Neural progenitor cell (in vitro differentiated cells): ENCODE measurements around the gene PCSK6. TPM values are rescaled to one million over a fixed set of nuclear protein-coding genes. Genes with fewer than 3 reads are reported as not detected.
"Not testable (repeated sequence)": the region's sequence is repeated elsewhere in the genome, so short reads cannot be mapped to it uniquely, and the experiment has no call there.

Experiments used
- DNase-seq: peaks from one replicate; pipeline ENCODE4 v3.0.0-alpha.2; 2016; ENCODE audit warnings: low spot score
- H2AFZ ChIP-seq: fragments of 200-600 bp; sonication (generic); replicated peaks from 2 replicates; pipeline ENCODE4 v1.6.1; 2016; ENCODE audit warnings: antibody characterized with exemption
- H3F3A ChIP-seq: fragments of 200-600 bp; sonication (generic); 2 replicates; pipeline ENCODE4 v1.6.1; 2016; ENCODE audit warnings: antibody characterized with exemption, low read depth
- H3K27ac ChIP-seq: fragments of 200-600 bp; sonication (generic); 2 replicates; pipeline ENCODE4 v1.5.1; 2016; ENCODE audit warnings: mild to moderate bottlenecking
- H3K27me3 ChIP-seq: fragments of 200-600 bp; sonication (generic); 2 replicates; pipeline ENCODE4 v1.6.1; 2016; ENCODE audit warnings: mild to moderate bottlenecking, moderate library complexity
- H3K36me3 ChIP-seq: fragments of 200-600 bp; sonication (generic); 2 replicates; pipeline ENCODE4 v1.5.1; 2016
- H3K4me1 ChIP-seq: fragments of 200-600 bp; sonication (generic); 2 replicates; pipeline ENCODE4 v1.6.1; 2016; ENCODE audit warnings: mixed run types
- H3K4me2 ChIP-seq: fragments of 200-600 bp; sonication (generic); 2 replicates; pipeline ENCODE4 v1.6.1; 2016
- H3K4me3 ChIP-seq: fragments of 200-600 bp; sonication (generic); 2 replicates; pipeline ENCODE4 v1.5.1; 2016
- H3K79me2 ChIP-seq: fragments of 200-600 bp; sonication (generic); 2 replicates; pipeline ENCODE4 v1.6.1; 2016; ENCODE audit warnings: low read depth
- H3K9ac ChIP-seq: fragments of 200-600 bp; sonication (generic); 2 replicates; pipeline ENCODE4 v1.6.1; 2016
- H3K9me3 ChIP-seq: fragments of 200-600 bp; sonication (generic); 2 replicates; pipeline ENCODE4 v1.5.1; 2016; ENCODE audit warnings: low read depth
- H4K20me1 ChIP-seq: fragments of 200-600 bp; sonication (generic); 2 replicates; pipeline ENCODE4 v1.6.1; 2016; ENCODE audit warnings: low read depth
- H3K27ac Mint-ChIP-seq: 3 replicates; pipeline ENCODE4 v1.8.0; 2021; ENCODE audit warnings: mixed read lengths
- H3K27me3 Mint-ChIP-seq: 2 replicates; pipeline ENCODE4 v1.8.0; 2022; ENCODE audit warnings: low read depth, mild to moderate bottlenecking, inconsistent platforms, moderate library complexity, mixed read lengths; ENCODE audit not compliant: insufficient read depth
- H3K36me3 Mint-ChIP-seq: 3 replicates; pipeline ENCODE4 v1.8.0; 2021; ENCODE audit warnings: mixed read lengths
- H3K4me1 Mint-ChIP-seq: 3 replicates; pipeline ENCODE4 v1.8.0; 2021; ENCODE audit warnings: mixed read lengths
- H3K4me3 Mint-ChIP-seq: 3 replicates; pipeline ENCODE4 v1.8.0; 2021; ENCODE audit warnings: mild to moderate bottlenecking, moderate library complexity, mixed read lengths
- H3K9me3 Mint-ChIP-seq: 3 replicates; pipeline ENCODE4 v1.8.0; 2020; ENCODE audit warnings: mixed read lengths
- CTCF ChIP-seq: fragments of 200-600 bp; sonication (generic); IDR thresholded peaks from 2 replicates; pipeline ENCODE4 v1.5.1; 2017; ENCODE audit warnings: antibody characterized with exemption, mild to moderate bottlenecking
- EZH2 ChIP-seq: fragments of 200-600 bp; sonication (generic); IDR thresholded peaks from 2 replicates; pipeline ENCODE4 v1.6.1; 2017; ENCODE audit warnings: antibody characterized with exemption, mild to moderate bottlenecking, moderate library complexity
- EZH2phosphoT487 ChIP-seq: fragments of 200-600 bp; sonication (generic); IDR thresholded peaks from 2 replicates; pipeline ENCODE4 v1.6.1; 2017; ENCODE audit warnings: antibody characterized with exemption
- total RNA-seq: library from RNA; depleted of rRNA; stranded (reverse); fragments of >200 nt; gene quantifications from 2 replicates; pipeline ENCODE4 v1.2.3, GENCODE V29; 2015; ENCODE audit warnings: low replicate concordance

PCSK6 gene
- total RNA-seq, 1 donor from 2014 or later, result 1.9 TPM

GRCh38 chr15:101406036-101406435 is 83.5 kb downstream of the PCSK6 start:
- H3K4me3 Mint-ChIP-seq, result no peak overlapping the region
- peaks cover 12% of the 10 kb centered on the region for H3K4me1 Mint-ChIP-seq

GRCh38 chr15:101404245-101404644 is 85.3 kb downstream of the PCSK6 start:
- TF ChIP-seq CTCF (no peak), EZH2phosphoT487 (no peak), EZH2 (no peak)
- Histone ChIP-seq H3K9me3 (no peaks in the 10 kb centered on the region), H3K4me3 (no peak overlapping the region), H3K9ac (no peak overlapping the region), H3K36me3 (no peaks in the 10 kb centered on the region), H3F3A (no peaks in the 10 kb centered on the region), H4K20me1 (no peaks in the 10 kb centered on the region), H2AFZ (no peak overlapping the region), H3K4me2 (no peak overlapping the region), H3K79me2 (no peaks in the 10 kb centered on the region), H3K4me1 (peaks cover 11% of the 10 kb centered on the region), H3K27ac (no peak overlapping the region), H3K27me3 (no peaks in the 10 kb centered on the region)
- Mint-ChIP-seq H3K4me3 (no peak overlapping the region), H3K36me3 (no peaks in the 10 kb centered on the region), H3K27me3 (peaks cover 2% of the 10 kb centered on the region), H3K9me3 (no peaks in the 10 kb centered on the region), H3K4me1 (peaks cover 12% of the 10 kb centered on the region), H3K27ac (no peak overlapping the region)
- no peak for DNase-seq

More at GRCh38 chr15:101406036-101406435, 83.5 kb downstream of the PCSK6 start:
- no peak for TF ChIP-seq EZH2
- TF ChIP-seq EZH2phosphoT487, result no peak
- TF ChIP-seq CTCF, result no peak
- no peaks in the 10 kb centered on the region for H3K36me3 ChIP-seq
- no peak overlapping the region for H3K4me3 ChIP-seq
- no peak overlapping the region for H3K9ac ChIP-seq
- peaks cover 3% of the 10 kb centered on the region for H3K36me3 Mint-ChIP-seq
- H3K9me3 ChIP-seq, result no peaks in the 10 kb centered on the region
- no peaks in the 10 kb centered on the region for H3F3A ChIP-seq
- H3K4me2 ChIP-seq, result no peak overlapping the region
- H4K20me1 ChIP-seq, result no peaks in the 10 kb centered on the region
- no peaks in the 10 kb centered on the region for H3K27me3 Mint-ChIP-seq
- DNase-seq, result no peak
- peaks cover 11% of the 10 kb centered on the region for H3K4me1 ChIP-seq
- H3K27me3 ChIP-seq, result no peaks in the 10 kb centered on the region
- H3K79me2 ChIP-seq, result no peaks in the 10 kb centered on the region
- peak overlapping the region; percentile 15 for H3K27ac Mint-ChIP-seq
- no peak overlapping the region for H2AFZ ChIP-seq
- no peak overlapping the region for H3K27ac ChIP-seq
- no peaks in the 10 kb centered on the region for H3K9me3 Mint-ChIP-seq

GRCh38 chr15:101402883-101403282 is 86.6 kb downstream of the PCSK6 start:
- H3K27ac Mint-ChIP-seq, DNase-seq, H3K9me3 ChIP-seq, H3K79me2 ChIP-seq, H3K36me3 Mint-ChIP-seq, H3F3A ChIP-seq, H3K36me3 ChIP-seq, H3K4me2 ChIP-seq, H2AFZ ChIP-seq, H3K9me3 Mint-ChIP-seq, H3K4me1 ChIP-seq, H3K9ac ChIP-seq, H3K27ac ChIP-seq, H3K27me3 ChIP-seq, H3K4me3 ChIP-seq, H3K4me1 Mint-ChIP-seq, H3K4me3 Mint-ChIP-seq, H3K27me3 Mint-ChIP-seq, H4K20me1 ChIP-seq: not testable (repeated sequence)

GRCh38 chr15:101401286-101401685 is 88.2 kb downstream of the PCSK6 start:
- Histone ChIP-seq H3K4me1 (peaks cover 4% of the 10 kb centered on the region), H3K79me2 (no peaks in the 10 kb centered on the region), H3K9me3 (no peaks in the 10 kb centered on the region), H3K4me3 (no peak overlapping the region), H2AFZ (no peak overlapping the region), H3K27me3 (no peaks in the 10 kb centered on the region), H3K9ac (no peak overlapping the region), H3K4me2 (no peak overlapping the region), H3K36me3 (no peaks in the 10 kb centered on the region), H4K20me1 (no peaks in the 10 kb centered on the region), H3K27ac (no peak overlapping the region), H3F3A (no peaks in the 10 kb centered on the region)
- Mint-ChIP-seq H3K4me1 (peaks cover 8% of the 10 kb centered on the region), H3K4me3 (no peak overlapping the region), H3K36me3 (no peaks in the 10 kb centered on the region), H3K27me3 (peaks cover 2% of the 10 kb centered on the region), H3K27ac (no peak overlapping the region), H3K9me3 (no peaks in the 10 kb centered on the region)
- TF ChIP-seq EZH2phosphoT487 (no peak), EZH2 (no peak), CTCF (no peak)
- no peak for DNase-seq
